BJ (cell line): ENCODE measurements around the gene SLC2A4. TPM values are rescaled to one million over a fixed set of nuclear protein-coding genes. Genes with fewer than 3 reads are reported as not detected.

Experiments used
- CTCF ChIA-PET: fragments of 350-600 bp; formaldehyde crosslinking; extraction: SDS; loops from one replicate; lab custom pipeline; 2021; ENCODE audit warnings: antibody characterized with exemption, inconsistent platforms; lab: Yijun Ruan, JAX
- POLR2A ChIA-PET: fragments of 300-600 bp; sonication (Branson Sonifier 250); formaldehyde crosslinking; extraction: SDS; loops from one replicate; lab custom pipeline; 2021; ENCODE audit warnings: antibody characterized with exemption; lab: Charles Lee
- DNase-seq: peaks from one replicate; pipeline ENCODE4 v3.0.0-alpha.2; 2011; ENCODE audit warnings: low read depth
- H3K27me3 ChIP-seq: 2 replicates; pipeline ENCODE4 v1.6.0; 2011; ENCODE audit warnings: low read length; ENCODE audit not compliant: control insufficient read depth, insufficient read depth
- H3K36me3 ChIP-seq: 2 replicates; pipeline ENCODE4 v1.5.1; 2011; ENCODE audit warnings: low read length; ENCODE audit not compliant: control insufficient read depth, insufficient read depth
- H3K4me3 ChIP-seq: 2 replicates; pipeline ENCODE4 v1.5.1; 2011; ENCODE audit warnings: low read depth, mild to moderate bottlenecking, control low read depth, low read length
- CTCF ChIP-seq: IDR thresholded peaks from 2 replicates; pipeline ENCODE4 v1.5.1; 2011; ENCODE audit warnings: low read depth, mild to moderate bottlenecking, control low read depth, inconsistent platforms, low read length, moderate library complexity; ENCODE audit not compliant: insufficient read depth
- polyA plus RNA-seq: library from polyadenylated mRNA; depleted of rRNA; stranded (reverse); fragments of >200 nt; gene quantifications from 2 replicates; pipeline ENCODE4 v1.2.3, GENCODE V29; 2011

SLC2A4 gene
- polyA plus RNA-seq, 1 experiment = 0.36 TPM

GRCh38 chr17:7282752-7283321 is 1.3 kb downstream of the SLC2A4 start:
- ChIA-PET POLR2A (no interaction called here), CTCF (interaction anchor here (0.6 to 6.9 kb wide), 4 partner anchors 9 to 237 kb away, joined by 3 to 51 read pairs (median 4); no protein-coding TSS in a partner anchor)
- Histone ChIP-seq H3K4me3 (no peak overlapping the region), H3K36me3 (no peaks in the 10 kb centered on the region), H3K27me3 (peaks cover 12% of the 10 kb centered on the region)
- TF ChIP-seq CTCF = no peak
- no peak for DNase-seq

- POLR2A ChIA-PET = no interaction called here
- no peak overlapping the region for H3K4me3 ChIP-seq
- no peak for TF ChIP-seq CTCF
- DNase-seq = no peak
- H3K36me3 ChIP-seq = no peaks in the 10 kb centered on the region
- CTCF ChIA-PET = interaction anchor here (1.8 to 6.9 kb wide), 2 partner anchors 13 to 238 kb away, joined by 3 to 51 read pairs; no protein-coding TSS in a partner anchor
- peaks cover 12% of the 10 kb centered on the region for H3K27me3 ChIP-seq
Measured at GRCh38 chr17:7283471-7284216, 2.1 kb downstream of the SLC2A4 start.

GRCh38 chr17:7284911-7285310 is 3.4 kb downstream of the SLC2A4 start:
- H3K27me3 ChIP-seq = peaks cover 12% of the 10 kb centered on the region
- TF ChIP-seq CTCF = no peak
- H3K4me3 ChIP-seq = no peak overlapping the region
- H3K36me3 ChIP-seq = no peaks in the 10 kb centered on the region
- no peak for DNase-seq
- ChIA-PET POLR2A (no interaction called here), CTCF (interaction anchor here (1.2 to 3.2 kb wide), 2 partner anchors 12 to 108 kb away, joined by 3 to 34 read pairs; no protein-coding TSS in a partner anchor)

GRCh38 chr17:7285679-7286078 is 4.2 kb downstream of the SLC2A4 start:
- Histone ChIP-seq H3K36me3 (no peaks in the 10 kb centered on the region), H3K4me3 (no peak overlapping the region), H3K27me3 (peaks cover 12% of the 10 kb centered on the region)
- DNase-seq = no peak
- CTCF ChIA-PET = interaction anchor here (0.8 to 3.2 kb wide), 3 partner anchors 11 to 149 kb away, joined by 3 to 34 read pairs (median 3); no protein-coding TSS in a partner anchor
- TF ChIP-seq CTCF = no peak
- POLR2A ChIA-PET = no interaction called here

- TF ChIP-seq CTCF = no peak
- POLR2A ChIA-PET = no interaction called here
- no peaks in the 10 kb centered on the region for H3K36me3 ChIP-seq
- no peak overlapping the region for H3K4me3 ChIP-seq
- no peak for DNase-seq
- CTCF ChIA-PET = no interaction called here
- H3K27me3 ChIP-seq = peaks cover 30% of the 10 kb centered on the region
Measured at GRCh38 chr17:7289256-7290032, 7.9 kb downstream of the SLC2A4 start.
